ENCODE results near the gene RBM47. TPM values are rescaled to one million over a fixed set of nuclear protein-coding genes. Genes with fewer than 3 reads are reported as not detected.
"Not testable (repeated sequence)": the region's sequence is repeated elsewhere in the genome, so short reads cannot be mapped to it uniquely, and the experiment has no call there.

The RBM47 gene
- total RNA-seq, 1 experiment from 2014 or later, result 0.28 TPM

DNA sequence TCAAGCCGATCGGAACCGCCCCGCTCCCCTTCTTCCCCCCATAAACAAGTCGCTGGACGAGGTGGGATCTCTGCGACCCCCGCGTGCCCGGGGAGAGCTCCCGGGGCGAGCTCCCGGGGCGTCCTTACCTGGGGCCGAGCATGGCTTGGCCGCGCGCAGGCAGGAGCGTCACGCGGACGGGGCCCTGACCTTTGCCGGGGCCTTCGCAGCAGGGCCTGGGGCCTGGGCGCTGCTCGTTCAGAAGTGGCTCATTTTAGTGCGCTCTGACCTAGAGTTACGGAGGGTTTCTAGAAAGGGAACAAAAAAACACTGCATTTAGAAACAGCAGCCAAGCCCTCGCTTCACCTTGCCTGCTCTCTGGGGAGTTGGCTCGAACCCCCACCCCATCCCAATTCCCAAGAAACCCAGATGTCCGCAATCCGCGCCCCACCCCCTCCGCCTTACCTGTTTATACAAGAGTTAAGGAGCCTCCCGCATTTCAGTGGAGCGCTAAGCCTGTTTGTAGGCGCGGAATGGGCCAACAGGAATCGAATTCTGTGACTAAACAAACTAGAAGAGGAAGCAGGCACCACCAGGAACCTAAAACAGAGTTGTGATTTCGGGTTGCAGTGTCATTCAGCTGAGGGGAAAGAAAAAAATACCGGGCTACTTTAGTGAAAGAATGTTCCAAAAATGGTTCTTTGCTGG, 814 bp upstream of the RBM47 start:
- no peaks in the 10 kb centered on the region for H3K27me3 ChIP-seq (replicated peaks; ENCODE audit: insufficient read depth, low read depth, low read length, poor library complexity)
- H3K27ac ChIP-seq (ENCODE audit: low read depth, low read length, poor library complexity, severe bottlenecking), result no peak overlapping the region
- no peak overlapping the region for H3K4me3 ChIP-seq (ENCODE audit: low read depth, low read length, poor library complexity, severe bottlenecking)
- no peak for TF ChIP-seq EZH2 (IDR thresholded peaks at IDR 0.05; ENCODE audit: borderline replicate concordance, low read depth, low read length, poor library complexity, severe bottlenecking)
- TF ChIP-seq, protein P1, sequence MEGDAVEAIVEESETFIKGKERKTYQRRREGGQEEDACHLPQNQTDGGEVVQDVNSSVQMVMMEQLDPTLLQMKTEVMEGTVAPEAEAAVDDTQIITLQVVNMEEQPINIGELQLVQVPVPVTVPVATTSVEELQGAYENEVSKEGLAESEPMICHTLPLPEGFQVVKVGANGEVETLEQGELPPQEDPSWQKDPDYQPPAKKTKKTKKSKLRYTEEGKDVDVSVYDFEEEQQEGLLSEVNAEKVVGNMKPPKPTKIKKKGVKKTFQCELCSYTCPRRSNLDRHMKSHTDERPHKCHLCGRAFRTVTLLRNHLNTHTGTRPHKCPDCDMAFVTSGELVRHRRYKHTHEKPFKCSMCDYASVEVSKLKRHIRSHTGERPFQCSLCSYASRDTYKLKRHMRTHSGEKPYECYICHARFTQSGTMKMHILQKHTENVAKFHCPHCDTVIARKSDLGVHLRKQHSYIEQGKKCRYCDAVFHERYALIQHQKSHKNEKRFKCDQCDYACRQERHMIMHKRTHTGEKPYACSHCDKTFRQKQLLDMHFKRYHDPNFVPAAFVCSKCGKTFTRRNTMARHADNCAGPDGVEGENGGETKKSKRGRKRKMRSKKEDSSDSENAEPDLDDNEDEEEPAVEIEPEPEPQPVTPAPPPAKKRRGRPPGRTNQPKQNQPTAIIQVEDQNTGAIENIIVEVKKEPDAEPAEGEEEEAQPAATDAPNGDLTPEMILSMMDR (conservative IDR thresholded peaks at IDR 0.05; ENCODE audit: low read depth, low read length), result no peak
- H3K4me1 ChIP-seq (ENCODE audit: insufficient read depth, low read length, poor library complexity, severe bottlenecking), result peaks cover 4% of the 10 kb centered on the region
- DNase-seq (ENCODE audit: low spot score), result no peak
- ChIA-PET CTCF (no interaction called here), POLR2A (ENCODE audit: low non-redundant PET) (no interaction called here)
- H3K36me3 ChIP-seq (ENCODE audit: insufficient read depth, low read length, poor library complexity, severe bottlenecking), result no peaks in the 10 kb centered on the region
- H3K9me3 ChIP-seq (ENCODE audit: low read depth, low read length, poor library complexity, severe bottlenecking), result no peaks in the 10 kb centered on the region
- intact Hi-C loops (cut with micrococcal nuclease; ENCODE audit: unreplicated experiment), result no loop called here
- no TSS peak for BruUV-seq (replicated peaks)

DNA sequence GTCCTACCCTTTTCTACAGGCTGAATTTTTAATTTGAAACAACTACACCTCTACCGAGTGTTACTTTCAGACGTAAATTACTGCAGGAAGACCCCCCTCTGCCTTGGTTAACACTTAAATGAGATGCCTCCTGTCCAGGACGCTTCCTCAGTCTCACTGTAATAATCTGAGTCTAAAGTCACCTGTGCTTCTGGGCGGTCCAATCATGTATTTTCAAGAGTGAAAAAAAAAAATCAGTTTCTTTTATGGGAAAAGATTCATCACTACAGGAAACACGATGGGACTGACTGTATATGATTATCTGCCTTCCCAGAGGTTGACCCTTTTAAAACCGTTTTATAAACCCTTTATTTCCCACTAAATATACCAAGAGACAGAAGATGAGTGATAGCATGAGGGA, 776 bp downstream of the RBM47 start:
- DNase-seq (ENCODE audit: low spot score), result no peak
- BruUV-seq (replicated peaks), result no TSS peak
- Histone ChIP-seq H3K27ac (ENCODE audit: low read depth, low read length, poor library complexity, severe bottlenecking) (no peak overlapping the region), H3K36me3 (ENCODE audit: insufficient read depth, low read length, poor library complexity, severe bottlenecking) (no peaks in the 10 kb centered on the region), H3K9me3 (ENCODE audit: low read depth, low read length, poor library complexity, severe bottlenecking) (no peaks in the 10 kb centered on the region), H3K27me3 (replicated peaks; ENCODE audit: insufficient read depth, low read depth, low read length, poor library complexity) (no peaks in the 10 kb centered on the region), H3K4me1 (ENCODE audit: insufficient read depth, low read length, poor library complexity, severe bottlenecking) (peaks cover 4% of the 10 kb centered on the region), H3K4me3 (ENCODE audit: low read depth, low read length, poor library complexity, severe bottlenecking) (peak overlapping the region; percentile 49)
- CTCF ChIA-PET, result interaction anchor here (0.5 kb wide), 1 partner anchor 78 kb away, joined by 3 read pairs; no protein-coding TSS in a partner anchor
- POLR2A ChIA-PET (ENCODE audit: low non-redundant PET), result no interaction called here
- intact Hi-C loops (cut with micrococcal nuclease; ENCODE audit: unreplicated experiment), result no loop called here
- TF ChIP-seq, protein P1 (conservative IDR thresholded peaks at IDR 0.05; ENCODE audit: low read depth, low read length), result no peak
- TF ChIP-seq EZH2 (IDR thresholded peaks at IDR 0.05; ENCODE audit: borderline replicate concordance, low read depth, low read length, poor library complexity, severe bottlenecking), result no peak

DNA sequence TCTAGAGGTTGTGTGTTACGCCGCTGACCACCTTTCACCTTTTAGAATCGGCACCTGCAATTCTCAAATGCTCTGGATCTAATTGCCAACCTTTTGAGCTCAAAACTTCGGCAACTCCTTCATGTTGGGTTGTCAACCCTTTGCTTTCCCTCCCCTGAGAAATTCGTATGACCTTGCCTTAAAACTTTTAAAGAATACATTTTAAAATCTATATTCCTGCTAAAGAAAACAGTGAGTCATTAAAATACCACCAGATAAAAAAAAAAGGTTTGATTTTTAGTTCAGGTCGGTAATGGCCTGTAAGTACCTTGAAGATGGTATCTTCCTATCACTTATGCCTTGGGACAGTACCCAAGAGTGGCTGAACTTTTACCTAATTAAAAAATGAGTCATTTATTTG, 1.3 kb downstream of the RBM47 start:
- POLR2A ChIA-PET (ENCODE audit: low non-redundant PET); BruUV-seq (replicated peaks); H3K4me3 ChIP-seq (ENCODE audit: low read depth, low read length, poor library complexity, severe bottlenecking); CTCF ChIA-PET; H3K36me3 ChIP-seq (ENCODE audit: insufficient read depth, low read length, poor library complexity, severe bottlenecking); H3K9me3 ChIP-seq (ENCODE audit: low read depth, low read length, poor library complexity, severe bottlenecking); H3K4me1 ChIP-seq (ENCODE audit: insufficient read depth, low read length, poor library complexity, severe bottlenecking); H3K27ac ChIP-seq (ENCODE audit: low read depth, low read length, poor library complexity, severe bottlenecking); DNase-seq (ENCODE audit: low spot score); H3K27me3 ChIP-seq (replicated peaks; ENCODE audit: insufficient read depth, low read depth, low read length, poor library complexity); intact Hi-C loops (cut with micrococcal nuclease; ENCODE audit: unreplicated experiment): not testable (repeated sequence)

GRCh38 chr4:40627540-40627939, 2.1 kb downstream of the RBM47 start:
- ChIA-PET POLR2A (ENCODE audit: low non-redundant PET) (no interaction called here), CTCF (no interaction called here)
- no peak overlapping the region for H3K27ac ChIP-seq (ENCODE audit: low read depth, low read length, poor library complexity, severe bottlenecking)
- H3K9me3 ChIP-seq (ENCODE audit: low read depth, low read length, poor library complexity, severe bottlenecking), result no peaks in the 10 kb centered on the region
- no peaks in the 10 kb centered on the region for H3K36me3 ChIP-seq (ENCODE audit: insufficient read depth, low read length, poor library complexity, severe bottlenecking)
- BruUV-seq (replicated peaks), result no TSS peak
- H3K27me3 ChIP-seq (replicated peaks; ENCODE audit: insufficient read depth, low read depth, low read length, poor library complexity), result no peaks in the 10 kb centered on the region
- DNase-seq (ENCODE audit: low spot score), result no peak
- TF ChIP-seq, protein P1 (conservative IDR thresholded peaks at IDR 0.05; ENCODE audit: low read depth, low read length), result no peak
- TF ChIP-seq EZH2 (IDR thresholded peaks at IDR 0.05; ENCODE audit: borderline replicate concordance, low read depth, low read length, poor library complexity, severe bottlenecking), result no peak
- peaks cover 4% of the 10 kb centered on the region for H3K4me1 ChIP-seq (ENCODE audit: insufficient read depth, low read length, poor library complexity, severe bottlenecking)
- H3K4me3 ChIP-seq (ENCODE audit: low read depth, low read length, poor library complexity, severe bottlenecking), result no peak overlapping the region
- intact Hi-C loops (cut with micrococcal nuclease; ENCODE audit: unreplicated experiment), result no loop called here
